GM19025 (cell line): ENCODE measurements around the gene NTMT1.
"Not testable (repeated sequence)": the region's sequence is repeated elsewhere in the genome, so short reads cannot be mapped to it uniquely, and the experiment has no call there.

Source experiments
- ATAC-seq: cut with Tn5 transposase; IDR thresholded peaks from one replicate; pipeline ENCODE4 v1.9.1; 2021; ENCODE audit warnings: mild to moderate bottlenecking, low read depth, moderate library complexity; ENCODE audit not compliant: unreplicated experiment

NTMT1 gene

GRCh38 chr9:129626079-129626624, at the start of gene NTMT1:
Gene NTMT1 (plus strand): TSS chr9:129626163. CDS start chr9:129632704, 6,541 bp downstream.
- peak; percentile 71 for ATAC-seq

GRCh38 chr9:129576546-129577543, 49.1 kb upstream of the NTMT1 start:
- no peak for ATAC-seq

- no peak for ATAC-seq
Observed at GRCh38 chr9:129579294-129579693, 46.7 kb upstream of the NTMT1 start.

- peak; percentile 48 for ATAC-seq
Observed at GRCh38 chr9:129580211-129580915, 45.6 kb upstream of the NTMT1 start.

- no peak for ATAC-seq
Observed at GRCh38 chr9:129581505-129582189, 44.3 kb upstream of the NTMT1 start.

GRCh38 chr9:129582855-129583254, 43.1 kb upstream of the NTMT1 start:
- no peak for ATAC-seq

GRCh38 chr9:129583308-129584038, 42.5 kb upstream of the NTMT1 start:
- no peak for ATAC-seq

- ATAC-seq, result no peak
Observed at GRCh38 chr9:129584136-129584535, 41.8 kb upstream of the NTMT1 start.

GRCh38 chr9:129585352-129585751, 40.6 kb upstream of the NTMT1 start:
- no peak for ATAC-seq

- no peak for ATAC-seq
Observed at GRCh38 chr9:129586245-129586644, 39.7 kb upstream of the NTMT1 start.

GRCh38 chr9:129586685-129587084, 39.3 kb upstream of the NTMT1 start:
- no peak for ATAC-seq

- ATAC-seq, result no peak
Observed at GRCh38 chr9:129587487-129588262, 38.3 kb upstream of the NTMT1 start.

GRCh38 chr9:129590466-129590865, 35.5 kb upstream of the NTMT1 start:
- ATAC-seq, result no peak

- ATAC-seq, result no peak
Observed at GRCh38 chr9:129591916-129592315, 34.0 kb upstream of the NTMT1 start.

GRCh38 chr9:129592790-129593189, 33.2 kb upstream of the NTMT1 start:
- not testable (repeated sequence) for ATAC-seq

GRCh38 chr9:129594632-129595031, 31.3 kb upstream of the NTMT1 start:
- no peak for ATAC-seq

GRCh38 chr9:129595311-129595741, 30.6 kb upstream of the NTMT1 start:
- no peak for ATAC-seq

- no peak for ATAC-seq
Observed at GRCh38 chr9:129595903-129596540, 29.9 kb upstream of the NTMT1 start.
